ENCODE measurements around the gene NRAP.
"Not testable (repeated sequence)": the region's sequence is repeated elsewhere in the genome, so short reads cannot be mapped to it uniquely, and the experiment has no call there.

NRAP gene

DNA sequence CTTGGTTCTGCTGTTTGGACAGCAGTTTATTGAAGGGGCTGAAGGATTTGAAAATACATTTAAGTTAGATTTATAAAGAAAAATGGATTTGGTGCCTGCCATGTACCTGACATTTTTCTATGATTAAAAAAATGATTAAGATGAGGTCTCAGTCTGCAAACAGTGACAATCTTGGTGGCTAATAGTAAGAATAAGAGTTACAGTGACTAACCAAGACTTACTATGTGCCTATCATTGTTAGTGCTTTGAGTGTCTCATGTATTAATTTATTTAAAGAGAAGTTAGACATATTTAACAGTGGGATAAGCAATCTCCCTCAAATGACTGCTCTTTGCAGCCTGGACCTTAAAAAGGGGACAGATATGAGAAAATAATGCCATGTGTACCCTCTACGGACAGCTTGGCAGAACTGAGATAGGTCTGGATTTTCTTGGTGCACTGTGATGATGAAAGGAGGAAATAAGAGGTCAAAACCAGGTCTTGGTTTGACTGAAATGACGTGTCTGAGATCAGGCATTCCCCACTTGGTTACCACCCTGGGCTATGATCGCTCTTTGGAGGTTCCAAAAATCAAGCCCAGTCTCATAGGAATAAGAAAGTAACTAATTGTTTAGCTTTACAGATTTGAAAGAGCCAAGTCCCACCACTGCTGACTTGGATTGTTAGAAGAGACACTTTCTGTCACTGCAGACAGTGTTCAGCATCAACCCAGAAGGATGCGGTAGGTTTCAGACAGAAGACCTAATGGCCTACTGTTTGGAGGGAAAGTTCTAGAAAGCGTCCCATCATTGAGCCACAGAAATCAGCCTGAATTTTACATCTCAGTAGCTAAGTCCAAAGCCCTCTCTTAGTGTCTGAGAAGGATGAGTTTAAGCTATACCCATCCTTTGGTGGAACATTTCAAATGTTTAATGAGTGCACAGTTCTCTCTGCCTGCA is 18.0 kb upstream of the NRAP start:
- in situ Hi-C loops (cut with MboI; ENCODE audit: low sequenced_read_pairs): no loop called here

DNA sequence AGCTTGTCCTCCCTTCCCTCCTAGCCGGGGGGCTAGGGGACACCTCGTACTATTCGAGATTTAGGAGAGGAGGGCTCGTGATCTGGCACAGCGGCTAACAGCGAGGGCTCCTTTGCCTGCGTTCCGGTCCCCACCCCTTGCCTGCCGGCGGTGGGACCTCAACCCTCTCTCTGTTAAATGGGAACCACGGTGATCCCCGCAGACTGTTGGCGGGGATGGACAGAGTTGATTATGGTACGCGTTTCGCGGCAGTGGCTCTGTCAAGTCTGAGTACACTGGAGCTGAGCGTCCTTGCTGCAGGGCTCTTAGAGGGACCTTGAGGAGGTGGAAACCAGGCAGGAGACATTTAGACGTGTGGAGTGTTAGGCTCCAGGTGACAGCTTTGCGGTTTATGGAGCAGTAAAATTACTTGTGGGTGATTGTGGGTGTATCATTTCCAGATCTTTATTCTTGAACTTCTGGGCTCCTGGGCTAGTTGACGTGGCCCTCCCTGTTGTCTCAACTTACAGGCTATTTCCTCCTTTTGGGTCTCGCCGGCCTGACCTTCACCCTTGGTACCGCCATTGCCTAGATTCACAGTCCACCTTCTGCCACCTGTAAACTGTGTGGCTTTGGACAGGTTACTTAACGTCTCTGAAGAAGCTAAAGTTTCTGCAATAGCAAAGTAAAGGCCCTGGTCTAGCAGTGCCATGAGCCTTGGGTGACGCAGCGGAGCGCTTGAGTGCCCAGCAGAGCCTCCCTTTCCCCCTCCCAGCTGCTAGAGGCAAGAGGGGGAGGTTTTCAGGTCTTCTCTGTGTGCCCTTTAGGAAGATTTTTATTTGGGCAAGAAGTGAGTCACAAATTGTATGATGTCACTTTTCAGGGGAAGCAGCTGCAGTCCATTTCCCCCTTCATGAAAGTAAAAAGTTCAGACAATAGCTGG is 16.6 kb upstream of the NRAP start:
- in situ Hi-C loops (cut with MboI; ENCODE audit: low sequenced_read_pairs): no loop called here

- in situ Hi-C loops (cut with MboI; ENCODE audit: low sequenced_read_pairs): no loop called here
These were observed 15.8 kb upstream of the NRAP start, which contains the start of gene CASP7 for GRCh38 chr10:113679463-113680189. TSS of gene CASP7 (plus strand) at chr10:113679912. CDS start at chr10:113697494, 17,582 bp downstream.

- in situ Hi-C loops (cut with MboI; ENCODE audit: low sequenced_read_pairs): no loop called here
These were observed 2.9 kb upstream of the NRAP start for GRCh38 chr10:113666682-113667252.

- in situ Hi-C loops (cut with MboI; ENCODE audit: low sequenced_read_pairs): no loop called here
These were observed 2.0 kb upstream of the NRAP start for GRCh38 chr10:113665806-113666354.

- in situ Hi-C loops (cut with MboI; ENCODE audit: low sequenced_read_pairs): no loop called here
These were observed 1.5 kb upstream of the NRAP start for GRCh38 chr10:113665352-113665751.

DNA sequence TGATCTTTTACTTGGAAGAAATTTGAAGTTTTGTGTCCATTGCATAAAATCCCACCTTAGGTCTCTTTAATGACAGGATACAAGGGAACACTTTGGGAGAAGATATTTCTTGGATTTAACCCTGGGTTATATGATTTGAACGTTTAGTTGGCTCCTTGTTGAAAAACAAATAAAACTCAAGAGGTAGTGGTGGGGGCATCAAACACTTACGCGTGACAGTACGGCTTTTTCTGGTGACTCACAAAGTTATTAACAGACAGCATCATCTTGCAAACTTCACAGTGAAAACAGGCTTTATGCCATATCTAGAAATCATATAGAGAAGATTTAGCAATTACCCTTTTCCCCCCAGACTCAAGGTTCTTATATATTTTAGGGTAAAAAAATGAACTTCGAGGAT is 699 bp downstream of the NRAP start:
- in situ Hi-C loops (cut with MboI; ENCODE audit: low sequenced_read_pairs): no loop called here

DNA sequence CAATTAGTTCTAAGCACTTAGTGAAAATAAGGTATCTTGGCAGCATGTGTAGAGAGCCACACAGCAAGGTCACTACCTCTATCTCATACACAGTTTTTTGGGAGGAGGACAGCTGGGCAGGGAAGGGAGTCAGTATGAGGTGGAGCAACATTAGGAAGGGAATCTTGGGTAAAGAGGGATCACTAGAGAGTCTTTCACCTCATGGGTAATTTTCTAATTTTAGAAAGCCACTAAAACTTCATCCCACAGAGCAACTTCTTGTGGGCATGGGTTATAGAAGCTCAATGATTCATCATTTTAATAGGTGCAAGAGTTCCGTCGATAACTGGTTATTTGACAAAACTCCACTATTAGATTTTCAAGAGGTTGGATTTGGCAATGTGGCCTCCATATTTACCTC is 2.5 kb downstream of the NRAP start:
- in situ Hi-C loops (cut with MboI; ENCODE audit: low sequenced_read_pairs): no loop called here

DNA sequence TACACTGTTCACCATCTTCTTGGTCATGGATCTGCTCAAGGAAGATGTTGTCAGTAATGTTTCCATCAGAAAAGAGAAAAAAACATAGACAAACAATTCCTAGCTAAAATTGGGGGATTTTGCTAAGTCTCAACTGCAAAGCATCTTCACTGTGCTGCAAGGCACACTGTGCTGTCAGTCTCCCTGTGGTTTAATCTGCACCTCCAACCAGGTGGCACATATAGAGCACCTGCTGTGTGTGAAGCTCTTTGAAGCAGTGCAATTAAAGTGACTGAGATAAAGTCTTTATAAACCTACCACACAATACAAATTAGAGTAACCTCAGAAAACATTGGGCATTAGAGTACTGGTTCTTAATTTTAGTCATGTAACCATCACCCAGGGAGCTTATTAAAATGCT is 6.3 kb downstream of the NRAP start:
- in situ Hi-C loops (cut with MboI; ENCODE audit: low sequenced_read_pairs): no loop called here

- in situ Hi-C loops (cut with MboI; ENCODE audit: low sequenced_read_pairs): no loop called here
These were observed 6.9 kb downstream of the NRAP start for GRCh38 chr10:113656896-113657295.

- in situ Hi-C loops (cut with MboI; ENCODE audit: low sequenced_read_pairs): not testable (repeated sequence)
These were observed 11.4 kb downstream of the NRAP start for GRCh38 chr10:113652456-113652855.

DNA sequence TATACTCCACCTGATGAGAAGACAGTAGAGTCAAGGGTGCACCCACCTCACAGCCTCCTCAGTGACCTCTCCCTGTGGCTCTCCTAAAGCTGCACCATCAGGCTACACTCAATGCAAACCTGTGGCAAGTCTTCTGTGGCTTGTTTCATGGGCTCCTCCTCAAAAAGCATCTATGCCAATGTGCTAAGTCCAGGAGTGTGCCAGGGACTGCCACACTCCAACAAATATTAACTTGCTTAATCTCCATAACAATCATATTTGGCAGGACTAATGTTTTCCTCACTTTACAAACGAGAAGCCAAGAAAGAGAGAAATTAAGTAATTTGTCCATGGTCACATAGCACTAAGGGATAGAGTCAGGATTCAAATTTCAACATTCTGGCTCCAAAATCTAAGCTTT is 11.9 kb downstream of the NRAP start:
- in situ Hi-C loops (cut with MboI; ENCODE audit: low sequenced_read_pairs): no loop called here

DNA sequence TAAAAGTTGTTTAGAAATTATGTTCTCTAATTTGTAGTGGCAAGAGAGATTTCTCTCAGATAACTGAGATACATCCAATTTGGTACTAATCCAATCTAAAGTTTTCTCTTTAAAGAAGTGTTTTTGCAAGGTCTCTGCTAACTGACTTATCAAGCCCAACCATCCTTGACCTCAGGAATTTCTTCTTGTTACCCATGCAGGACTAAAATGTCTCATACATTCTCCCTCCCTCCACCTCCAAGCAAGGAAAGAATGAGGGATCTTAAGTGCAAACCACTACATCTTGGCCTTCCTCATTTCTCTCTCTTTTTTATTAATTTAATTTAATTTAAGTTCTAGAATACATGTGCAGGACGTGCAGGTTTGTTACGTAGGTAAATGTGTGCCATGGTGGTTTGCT is 12.8 kb downstream of the NRAP start:
- in situ Hi-C loops (cut with MboI; ENCODE audit: low sequenced_read_pairs): no loop called here

- in situ Hi-C loops (cut with MboI; ENCODE audit: low sequenced_read_pairs): no loop called here
These were observed 13.7 kb downstream of the NRAP start for GRCh38 chr10:113650172-113650571.

- in situ Hi-C loops (cut with MboI; ENCODE audit: low sequenced_read_pairs): no loop called here
These were observed 15.4 kb downstream of the NRAP start for GRCh38 chr10:113648478-113648877.

- in situ Hi-C loops (cut with MboI; ENCODE audit: low sequenced_read_pairs): no loop called here
These were observed 16.0 kb downstream of the NRAP start for GRCh38 chr10:113647812-113648211.

GRCh38 chr10:113646336-113647201 is 17.3 kb downstream of the NRAP start:
- in situ Hi-C loops (cut with MboI; ENCODE audit: low sequenced_read_pairs): no loop called here

DNA sequence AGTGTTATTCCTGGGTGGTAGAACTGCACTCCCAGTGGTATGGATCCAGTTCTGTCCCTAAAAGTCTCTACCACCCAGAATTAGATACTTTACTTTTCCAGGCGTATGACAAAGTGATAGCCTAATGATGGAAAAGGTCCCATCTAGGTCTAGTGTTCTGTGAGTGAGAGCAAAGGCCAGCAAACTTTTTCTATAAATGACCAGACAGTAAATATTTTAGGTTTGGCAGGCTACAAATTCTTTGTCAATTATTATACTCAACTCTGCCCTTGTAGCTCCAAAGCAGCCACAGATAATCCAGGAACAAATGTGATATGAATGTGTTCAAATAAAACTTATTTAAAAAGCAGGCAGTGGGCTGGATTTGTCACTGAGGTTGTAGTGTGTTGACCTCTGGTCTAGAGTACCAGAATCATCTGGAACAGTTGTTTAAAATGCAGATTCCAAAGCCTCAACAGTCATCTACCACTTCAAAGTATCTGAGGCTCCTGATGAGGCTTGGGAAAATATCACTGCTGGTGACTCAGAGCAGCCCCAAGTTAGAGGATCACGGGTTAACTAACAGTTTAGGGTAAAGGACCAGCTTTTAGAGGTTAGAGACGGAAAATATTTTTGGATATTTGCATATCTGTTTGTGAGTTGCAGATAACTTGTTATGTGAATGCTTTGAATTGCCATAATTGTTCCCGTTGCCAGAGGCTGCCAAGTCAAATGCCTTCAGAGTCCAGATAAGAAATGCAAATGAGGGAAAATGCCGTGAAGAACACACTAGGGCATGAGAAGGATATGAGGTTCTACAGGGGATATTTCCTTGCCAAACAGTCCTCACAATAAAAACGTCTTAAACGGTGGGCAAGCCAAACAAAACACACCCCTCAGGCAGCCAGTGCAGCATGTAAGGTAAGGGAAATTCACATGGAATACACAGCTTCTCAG is 19.4 kb downstream of the NRAP start:
- in situ Hi-C loops (cut with MboI; ENCODE audit: low sequenced_read_pairs): no loop called here

Data from HL-60/S4 (cell line).